Kidney epithelial cell (primary cell): ENCODE results near the gene LPCAT2. TPM values are rescaled to one million over a fixed set of nuclear protein-coding genes. Genes with fewer than 3 reads are reported as not detected.

ENCODE experiments used
- DNase-seq: peaks from one replicate; pipeline ENCODE4 v3.0.0-alpha.2; 2010; ENCODE audit warnings: low read depth
- H3K27me3 ChIP-seq: 2 replicates; pipeline ENCODE4 v1.6.0; 2011; ENCODE audit warnings: low read length; ENCODE audit not compliant: control insufficient read depth, insufficient read depth
- H3K36me3 ChIP-seq: 2 replicates; pipeline ENCODE4 v1.5.1; 2011; ENCODE audit warnings: low read length; ENCODE audit not compliant: control insufficient read depth, insufficient read depth
- H3K4me3 ChIP-seq: 2 replicates; pipeline ENCODE4 v1.5.1; 2011; ENCODE audit warnings: low read depth, mild to moderate bottlenecking, control low read depth, low read length
- CTCF ChIP-seq: IDR thresholded peaks from 2 replicates; pipeline ENCODE4 v1.5.1; 2011; ENCODE audit warnings: mild to moderate bottlenecking, moderate library complexity, low read length, control low read depth, inconsistent platforms; ENCODE audit not compliant: insufficient read depth, poor library complexity, severe bottlenecking
- total RNA-seq: library from RNA; depleted of rRNA; stranded (reverse); fragments of >200 nt; gene quantifications from 2 replicates; pipeline ENCODE4 v1.2.3, GENCODE V29; 2015

LPCAT2 gene
- total RNA-seq, 1 donor from 2014 or later: 4.2 TPM

GRCh38 chr16:55508271-55508921 lies 476 bp upstream of the LPCAT2 start:
- Histone ChIP-seq H3K4me3 (no peak overlapping the region), H3K36me3 (no peaks in the 10 kb centered on the region), H3K27me3 (no peaks in the 10 kb centered on the region)
- DNase-seq: no peak
- TF ChIP-seq CTCF: no peak

GRCh38 chr16:55510185-55510805 lies 1.4 kb downstream of the LPCAT2 start:
- no peak overlapping the region for H3K4me3 ChIP-seq
- no peak for TF ChIP-seq CTCF
- no peaks in the 10 kb centered on the region for H3K27me3 ChIP-seq
- no peak for DNase-seq
- H3K36me3 ChIP-seq: no peaks in the 10 kb centered on the region

GRCh38 chr16:55512941-55513340 lies 4.1 kb downstream of the LPCAT2 start:
- no peak for DNase-seq
- no peaks in the 10 kb centered on the region for H3K27me3 ChIP-seq
- H3K36me3 ChIP-seq: no peaks in the 10 kb centered on the region
- TF ChIP-seq CTCF: no peak
- H3K4me3 ChIP-seq: no peak overlapping the region

- Histone ChIP-seq H3K27me3 (no peaks in the 10 kb centered on the region), H3K36me3 (no peaks in the 10 kb centered on the region), H3K4me3 (no peak overlapping the region)
- no peak for TF ChIP-seq CTCF
- no peak for DNase-seq
Observed at GRCh38 chr16:55513616-55514015, 4.7 kb downstream of the LPCAT2 start.

GRCh38 chr16:55515111-55515510 lies 6.2 kb downstream of the LPCAT2 start:
- no peaks in the 10 kb centered on the region for H3K27me3 ChIP-seq
- no peaks in the 10 kb centered on the region for H3K36me3 ChIP-seq
- no peak for DNase-seq
- no peak overlapping the region for H3K4me3 ChIP-seq
- no peak for TF ChIP-seq CTCF

GRCh38 chr16:55521792-55522191 lies 12.9 kb downstream of the LPCAT2 start:
- Histone ChIP-seq H3K36me3 (no peaks in the 10 kb centered on the region), H3K27me3 (no peaks in the 10 kb centered on the region), H3K4me3 (no peak overlapping the region)
- no peak for TF ChIP-seq CTCF
- no peak for DNase-seq
